Small intestine (tissue), 7 donors: ENCODE data around the gene HES4. TPM values are rescaled to one million over a fixed set of nuclear protein-coding genes. Genes with fewer than 3 reads are reported as not detected.

Source experiments
- DNase-seq, 2 donors: peaks; one replicate each; pipeline versions ENCODE4 v3.0.0 to v3.0.0-alpha.2; 2013
- FAIRE-seq: peaks from 2 replicates; lab custom pipeline; 2012; peaks lifted over from hg19 to GRCh38; lab: Jason Lieb, UNC
- H3K27ac ChIP-seq, 3 donors: one replicate each; pipeline ENCODE4 v1.5.1; 2013; ENCODE audit warnings: low read length in 2 of 3, mild to moderate bottlenecking in 2 of 3, control low read depth in 1 of 3, inconsistent platforms in 1 of 3, low read depth in 1 of 3, moderate library complexity in 1 of 3
- H3K27me3 ChIP-seq, 3 donors: one replicate each; pipeline ENCODE4 v1.6.1; 2013; ENCODE audit warnings: low read length in 3 of 3, inconsistent platforms in 1 of 3; ENCODE audit not compliant: control insufficient read depth in 3 of 3, insufficient read depth in 3 of 3
- H3K36me3 ChIP-seq, 3 donors: one replicate each; pipeline ENCODE4 v1.6.1; 2013; ENCODE audit warnings: low read length in 3 of 3, inconsistent platforms in 1 of 3, low read depth in 1 of 3, mild to moderate bottlenecking in 1 of 3, moderate library complexity in 1 of 3; ENCODE audit not compliant: control insufficient read depth in 3 of 3, insufficient read depth in 2 of 3
- H3K4me1 ChIP-seq, 3 donors: one replicate each; pipeline ENCODE4 v1.6.1; 2013; ENCODE audit warnings: low read length in 2 of 3, inconsistent platforms in 1 of 3, low read depth in 1 of 3, mild to moderate bottlenecking in 1 of 3, moderate library complexity in 1 of 3; ENCODE audit not compliant: control insufficient read depth in 3 of 3, insufficient read depth in 2 of 3
- H3K4me3 ChIP-seq, 3 donors: one replicate each; pipeline ENCODE4 v1.5.1; 2013; ENCODE audit warnings: low read length in 3 of 3, control low read depth in 1 of 3, inconsistent platforms in 1 of 3, low read depth in 1 of 3, mild to moderate bottlenecking in 1 of 3, moderate library complexity in 1 of 3
- H3K9me3 ChIP-seq, 2 donors: one replicate each; pipeline ENCODE4 v1.6.1; 2013; ENCODE audit warnings: low read depth in 1 of 2, low read length in 1 of 2; ENCODE audit not compliant: control insufficient read depth in 2 of 2, insufficient read depth in 1 of 2
- WGBS, 3 donors: extraction: QIAGEN DNeasy Blood & Tissue Kit; methylation state at CpG; one replicate each; pipeline ENCODE4 v1.1.7; 2013; 5-methylcytosine and 5-hydroxymethylcytosine counted together
- polyA plus RNA-seq, 4 donors: library from polyadenylated mRNA; stranded (reverse) in 3 of 4; unstranded in 1 of 4; fragments of 200-250 nt in 3 of 4; fragments of 120-200 nt in 1 of 4; gene quantifications; one replicate each; pipeline versions ENCODE4 v1.2.1 to v1.2.3, GENCODE V29; 2013
- donor health status: healthy with polysubstance abuse.
- donor health status: control.
- donor health status: control.
- donor health status: Bipolar disorder and iron deficiency.
- donor health status: healthy.

HES4 gene
- polyA plus RNA-seq, 4 donors: 0.89 to 8.2 (median 5.3) TPM

DNA sequence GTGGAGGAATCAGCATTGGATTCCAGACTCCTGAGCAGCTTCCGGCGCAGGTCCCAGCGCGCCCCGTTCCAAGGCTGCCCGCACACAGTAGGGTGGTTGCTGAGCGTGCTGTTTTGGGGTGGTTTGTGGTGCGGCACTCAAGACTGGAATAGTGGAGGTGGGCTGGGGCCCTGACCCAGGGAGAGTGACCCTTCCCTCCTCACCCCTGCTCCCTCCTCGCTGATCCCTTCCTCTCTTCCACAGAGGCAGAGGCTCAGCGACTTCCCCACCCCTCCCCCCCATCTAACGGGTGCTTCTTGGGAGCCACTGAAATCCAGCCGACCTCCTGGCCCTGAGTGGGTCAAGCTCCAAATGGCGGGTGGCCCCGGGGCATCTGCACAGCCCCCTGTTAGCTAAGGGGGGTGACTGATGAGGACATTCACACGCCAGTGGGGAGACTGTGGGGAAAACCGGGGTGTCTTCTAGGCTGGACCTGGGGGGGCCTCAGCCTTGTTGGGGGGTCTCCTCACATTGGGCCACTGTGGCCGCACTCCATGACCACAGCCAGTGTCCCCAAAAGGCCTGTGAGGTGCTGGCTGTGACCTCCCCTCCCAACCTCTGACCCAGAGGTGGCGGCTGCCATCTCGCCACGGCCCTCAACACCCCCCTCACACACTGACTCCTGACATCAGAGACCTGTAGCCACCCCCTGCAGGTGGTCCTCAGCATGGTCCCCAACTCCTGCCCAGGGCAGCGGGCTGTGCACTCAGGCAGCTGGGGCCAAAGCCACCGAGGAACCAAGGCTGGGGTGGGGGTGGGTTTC, 3.9 kb upstream of the HES4 start:
- Histone ChIP-seq H3K27ac (no peak overlapping the region), H3K4me1 (peaks cover 0 to 43% (median 4%) of the 10 kb centered on the region in 3 donors), H3K27me3 (peaks cover 0 to 25% (median 8%) of the 10 kb centered on the region in 3 donors), H3K4me3 (no peak overlapping the region), H3K9me3 (peaks cover 0 to 4% of the 10 kb centered on the region in 2 donors), H3K36me3 (peaks cover 0 to 12% (median 0%) of the 10 kb centered on the region in 3 donors)
- DNase-seq: no peak
- no peak for FAIRE-seq
- WGBS, 3 donors: 80 to 85% (median 85%) methylated on average over 22 of the region's 22 CpGs

DNA sequence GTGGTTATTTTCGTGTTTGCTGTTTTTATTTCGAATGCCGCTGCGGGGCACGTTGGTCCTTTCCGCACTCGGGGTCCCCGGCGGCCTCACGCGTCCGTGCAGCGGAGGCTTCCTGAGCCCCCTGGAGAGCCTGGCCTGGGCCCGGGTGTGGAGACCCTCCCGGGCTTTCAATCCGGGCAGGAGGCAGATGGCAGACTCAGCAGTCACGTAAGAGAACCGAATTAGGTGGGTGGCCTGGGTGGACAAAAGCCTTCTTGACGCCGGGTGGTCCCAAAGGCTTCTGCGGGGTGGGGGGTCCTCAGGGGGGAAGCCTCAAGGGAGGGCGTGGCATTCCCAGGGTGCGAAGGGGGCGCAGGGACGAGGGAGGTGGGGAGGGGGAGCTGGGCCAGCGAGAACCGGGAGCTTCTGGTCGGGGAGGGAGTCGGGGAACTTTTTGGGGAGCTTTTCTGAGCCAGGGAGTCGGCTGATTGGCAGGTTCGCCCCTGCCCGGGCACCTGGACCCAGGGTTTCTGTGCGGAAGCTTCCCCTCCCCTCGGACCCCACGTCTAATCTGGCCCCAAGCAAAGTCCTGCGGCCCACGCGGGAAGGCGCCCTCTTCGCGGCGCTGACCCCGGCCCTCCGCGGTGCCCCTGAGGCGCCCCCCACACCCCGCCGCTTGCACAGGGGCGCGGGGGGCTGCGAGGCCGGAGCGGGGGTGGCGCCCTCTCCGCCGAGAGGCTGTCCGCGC, 1.3 kb upstream of the HES4 start:
- H3K4me3 ChIP-seq: peak overlapping the region in 2 of 3 donors; percentile 48 to 56
- H3K36me3 ChIP-seq: peaks cover 0 to 15% (median 0%) of the 10 kb centered on the region in 3 donors
- FAIRE-seq: no peak
- peaks cover 0 to 36% (median 4%) of the 10 kb centered on the region in 3 donors for H3K4me1 ChIP-seq
- WGBS, 3 donors: 2 to 8% (median 2%) methylated on average over 42 to 58 of the region's 58 CpGs
- no peak for DNase-seq
- H3K27me3 ChIP-seq: peaks cover 13 to 47% (median 16%) of the 10 kb centered on the region in 3 donors
- H3K27ac ChIP-seq: peak overlapping the region in 2 of 3 donors; percentile 60 to 95
- no peaks in the 10 kb centered on the region for H3K9me3 ChIP-seq

- Histone ChIP-seq H3K4me1 (peaks cover 0 to 29% (median 4%) of the 10 kb centered on the region in 3 donors), H3K4me3 (peak overlapping the region; percentile 38 to 73 (median 56)), H3K27ac (peak overlapping the region in 2 of 3 donors; percentile 95), H3K36me3 (peaks cover 0 to 15% (median 0%) of the 10 kb centered on the region in 3 donors), H3K9me3 (no peaks in the 10 kb centered on the region), H3K27me3 (peaks cover 13 to 54% (median 16%) of the 10 kb centered on the region in 3 donors)
- no peak for FAIRE-seq
- peak in 1 of 2 donors; percentile 89 for DNase-seq
- WGBS, 3 donors: 1 to 2% (median 1%) methylated on average over 54 to 75 of the region's 75 CpGs
Measured at GRCh38 chr1:1000357-1001056, 610 bp upstream of the HES4 start.

- peak in 1 of 2 donors; percentile 70 for DNase-seq
- Histone ChIP-seq H3K4me3 (peak overlapping the region; percentile 37 to 56 (median 38)), H3K27me3 (peaks cover 13 to 60% (median 16%) of the 10 kb centered on the region in 3 donors), H3K4me1 (peaks cover 0 to 16% (median 4%) of the 10 kb centered on the region in 3 donors), H3K36me3 (peaks cover 0 to 11% (median 0%) of the 10 kb centered on the region in 3 donors), H3K9me3 (no peaks in the 10 kb centered on the region), H3K27ac (peak overlapping the region in 1 of 3 donors; percentile 60)
- FAIRE-seq: no peak
- WGBS, 3 donors: 0 to 1% (median 1%) methylated on average over 42 to 86 of the region's 86 CpGs
Measured at GRCh38 chr1:998995-999724, 737 bp downstream of the HES4 start.

DNA sequence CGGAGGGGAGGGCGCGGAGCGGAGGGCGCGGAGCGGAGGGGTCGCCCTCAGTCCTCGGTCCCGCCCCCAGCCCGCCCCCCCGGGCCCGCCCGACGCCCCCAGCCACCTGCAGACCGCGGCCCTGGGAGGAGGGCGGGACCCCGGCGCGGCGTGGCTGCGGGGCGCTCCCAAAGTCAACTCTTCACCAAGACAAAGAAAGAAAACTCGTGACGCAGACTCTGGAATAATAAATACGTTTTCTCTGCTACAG, 1.2 kb downstream of the HES4 start:
- Histone ChIP-seq H3K36me3 (peaks cover 0 to 7% (median 0%) of the 10 kb centered on the region in 3 donors), H3K4me3 (peak overlapping the region; percentile 23 to 56 (median 34)), H3K27ac (no peak overlapping the region), H3K4me1 (peaks cover 0 to 13% (median 4%) of the 10 kb centered on the region in 3 donors), H3K27me3 (peaks cover 13 to 60% (median 13%) of the 10 kb centered on the region in 3 donors), H3K9me3 (no peaks in the 10 kb centered on the region)
- FAIRE-seq (no peak), DNase-seq (peak in 1 of 2 donors; percentile 73)
- 0% methylated on average over 3 to 27 of the region's 27 CpGs for WGBS, 3 donors

GRCh38 chr1:997993-998744, 1.7 kb downstream of the HES4 start:
- H3K27ac ChIP-seq: no peak overlapping the region
- FAIRE-seq: no peak
- no peak for DNase-seq
- peak overlapping the region in 2 of 3 donors; percentile 15 to 56 for H3K4me3 ChIP-seq
- WGBS, 3 donors: 19 to 24% (median 23%) methylated on average over 68 to 75 of the region's 75 CpGs
- H3K9me3 ChIP-seq: peaks cover 0 to 3% of the 10 kb centered on the region in 2 donors
- H3K4me1 ChIP-seq: peaks cover 0 to 13% (median 4%) of the 10 kb centered on the region in 3 donors
- peaks cover 13 to 60% (median 13%) of the 10 kb centered on the region in 3 donors for H3K27me3 ChIP-seq
- H3K36me3 ChIP-seq: peaks cover 0 to 3% (median 0%) of the 10 kb centered on the region in 3 donors

DNA sequence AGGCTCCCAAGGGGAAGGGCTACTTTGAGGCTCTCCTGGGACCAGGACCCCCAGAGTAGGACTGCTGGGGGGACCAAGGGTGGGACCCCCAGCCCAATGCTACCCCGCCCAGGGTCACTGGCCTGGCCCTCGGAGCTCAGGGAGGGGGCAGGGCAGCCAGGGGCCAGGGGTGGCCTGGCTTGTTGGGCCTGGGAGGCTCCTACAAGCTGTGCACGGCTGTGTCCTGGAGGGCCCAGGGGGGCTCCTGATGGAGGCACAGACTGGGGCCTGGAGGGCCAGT, 2.2 kb downstream of the HES4 start:
- Histone ChIP-seq H3K27me3 (peaks cover 13 to 56% (median 13%) of the 10 kb centered on the region in 3 donors), H3K27ac (no peak overlapping the region), H3K36me3 (peaks cover 0 to 3% (median 0%) of the 10 kb centered on the region in 3 donors), H3K4me3 (no peak overlapping the region), H3K4me1 (peaks cover 0 to 13% (median 4%) of the 10 kb centered on the region in 3 donors), H3K9me3 (peaks cover 0 to 8% of the 10 kb centered on the region in 2 donors)
- DNase-seq (no peak), FAIRE-seq (no peak)
- WGBS, 3 donors: 60 to 72% (median 68%) methylated on average over 2 to 3 of the region's 3 CpGs
